Suprapubic skin (tissue), 4 donors: Measurements from ENCODE around the gene NKX1-2. TPM values are rescaled to one million over a fixed set of nuclear protein-coding genes. Genes with fewer than 3 reads are reported as not detected.

ENCODE experiments used
- DNase-seq, 2 donors: peaks; one replicate each; pipeline ENCODE4 v3.0.0-alpha.2; 2019; ENCODE audit warnings: low spot score in 2 of 2
- H3K27ac ChIP-seq: fragments of 200-600 bp; sonication (generic); one replicate; pipeline ENCODE4 v1.5.1; 2019
- H3K27me3 ChIP-seq: fragments of 200-600 bp; sonication (generic); one replicate; pipeline ENCODE4 v1.5.1; 2019
- H3K36me3 ChIP-seq: fragments of 200-600 bp; sonication (generic); one replicate; pipeline ENCODE4 v1.5.1; 2019
- H3K4me1 ChIP-seq: fragments of 200-600 bp; sonication (generic); one replicate; pipeline ENCODE4 v1.5.1; 2019
- H3K4me3 ChIP-seq: fragments of 200-600 bp; sonication (generic); one replicate; pipeline ENCODE4 v1.5.1; 2019; ENCODE audit warnings: mild to moderate bottlenecking
- H3K9me3 ChIP-seq: fragments of 200-600 bp; sonication (generic); one replicate; pipeline ENCODE4 v1.5.1; 2019
- CTCF ChIP-seq, 2 donors: fragments of 200-600 bp in 1 of 2; fragments of 450-650 bp in 1 of 2; sonication (generic) in 1 of 2; IDR thresholded peaks; one replicate each; pipeline ENCODE4 v1.5.1; 2016 to 2019; ENCODE audit warnings: antibody characterized with exemption in 2 of 2, mild to moderate bottlenecking in 1 of 2, moderate library complexity in 1 of 2
- EP300 ChIP-seq: sonication (generic); formaldehyde crosslinking; IDR thresholded peaks from one replicate; pipeline ENCODE4 v1.6.1; 2017; ENCODE audit warnings: antibody characterized with exemption
- POLR2A ChIP-seq, 2 donors: fragments of 450-650 bp; IDR thresholded peaks; one replicate each; pipeline ENCODE4 v1.6.1; 2017; ENCODE audit warnings: antibody characterized with exemption in 2 of 2, mild to moderate bottlenecking in 2 of 2, moderate library complexity in 2 of 2
- POLR2AphosphoS5 ChIP-seq, 3 donors: sonication (generic); formaldehyde crosslinking; IDR thresholded peaks; one replicate each; pipeline ENCODE4 v1.6.1; 2017; ENCODE audit warnings: antibody characterized with exemption in 3 of 3
- WGBS: methylation state at CpG from one replicate; pipeline ENCODE4 v1.1.5; 2018; 5-methylcytosine and 5-hydroxymethylcytosine counted together
- total RNA-seq, 4 donors: library from RNA; depleted of rRNA; stranded (reverse); fragments of >200 nt; gene quantifications; one replicate each; pipeline ENCODE4 v1.1.0, GENCODE V29; 2016

NKX1-2 gene
- total RNA-seq, 4 donors from 2014 or later, result 0.56 to 3.3 (median 1.0) TPM

GRCh38 chr10:124429576-124429975 is 20.3 kb downstream of the NKX1-2 start:
- H3K9me3 ChIP-seq, result no peaks in the 10 kb centered on the region
- WGBS, result 86% methylated on average over 5 of the region's 5 CpGs
- TF ChIP-seq CTCF (IDR thresholded peaks at IDR 0.05), result no peak
- no peak for TF ChIP-seq POLR2AphosphoS5 (IDR thresholded peaks at IDR 0.05)
- TF ChIP-seq EP300, result no peak
- no peak for TF ChIP-seq POLR2A (IDR thresholded peaks at IDR 0.05)
- H3K4me3 ChIP-seq, result no peak overlapping the region
- no peak for DNase-seq
- H3K36me3 ChIP-seq, result no peaks in the 10 kb centered on the region
- H3K27me3 ChIP-seq, result no peaks in the 10 kb centered on the region
- no peak overlapping the region for H3K27ac ChIP-seq
- H3K4me1 ChIP-seq, result no peaks in the 10 kb centered on the region

GRCh38 chr10:124428207-124428777 is 21.5 kb downstream of the NKX1-2 start:
- Histone ChIP-seq H3K4me3 (no peak overlapping the region), H3K9me3 (no peaks in the 10 kb centered on the region), H3K4me1 (no peaks in the 10 kb centered on the region), H3K27ac (no peak overlapping the region), H3K36me3 (no peaks in the 10 kb centered on the region), H3K27me3 (no peaks in the 10 kb centered on the region)
- no peak for DNase-seq
- 43% methylated on average over 3 of the region's 3 CpGs for WGBS
- TF ChIP-seq EP300, result no peak
- no peak for TF ChIP-seq POLR2A (IDR thresholded peaks at IDR 0.05)
- TF ChIP-seq CTCF (IDR thresholded peaks at IDR 0.05), result no peak

DNA sequence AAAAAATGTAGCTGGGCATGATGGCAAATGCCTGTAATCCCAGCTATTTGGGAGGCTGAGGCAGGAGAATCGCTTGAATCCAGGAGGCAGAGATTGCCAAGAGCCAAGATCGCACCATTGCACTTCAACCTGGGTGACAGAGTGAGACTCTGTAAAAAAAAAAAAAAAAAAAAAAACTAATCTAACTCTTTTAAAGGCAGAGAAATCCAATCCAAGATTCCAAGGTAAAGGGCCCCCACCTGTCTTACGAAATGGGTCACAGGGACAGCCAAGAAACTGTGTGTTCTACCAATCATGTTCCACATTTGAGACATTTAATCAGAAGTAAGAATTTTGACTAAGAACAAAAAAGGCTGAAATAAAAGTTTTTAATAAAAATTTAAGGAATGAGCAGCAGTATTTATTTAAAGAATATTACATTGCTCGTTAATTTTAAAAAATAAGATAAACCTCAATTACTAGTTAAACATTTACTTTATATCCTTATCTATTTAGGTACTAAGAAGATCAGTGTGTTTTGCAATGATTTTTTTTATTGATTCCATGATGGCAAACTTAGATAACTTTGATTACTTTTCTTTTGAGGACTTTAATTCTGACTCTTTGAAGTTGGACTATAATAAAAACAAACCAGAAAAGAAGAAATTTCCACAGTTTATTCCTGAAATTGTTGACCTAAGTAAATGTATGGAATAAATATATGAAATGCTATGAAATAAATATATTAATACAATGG is 24.4 kb downstream of the NKX1-2 start:
- WGBS, result 87% methylated on average over 4 of the region's 4 CpGs
- no peak for DNase-seq
- H3K36me3 ChIP-seq, result no peaks in the 10 kb centered on the region
- no peaks in the 10 kb centered on the region for H3K9me3 ChIP-seq
- H3K27me3 ChIP-seq, result no peaks in the 10 kb centered on the region
- H3K4me1 ChIP-seq, result no peaks in the 10 kb centered on the region
- no peak overlapping the region for H3K4me3 ChIP-seq
- TF ChIP-seq POLR2AphosphoS5 (IDR thresholded peaks at IDR 0.05), result no peak
- TF ChIP-seq CTCF (IDR thresholded peaks at IDR 0.05), result no peak
- TF ChIP-seq EP300, result no peak
- TF ChIP-seq POLR2A (IDR thresholded peaks at IDR 0.05), result no peak
- H3K27ac ChIP-seq, result no peak overlapping the region

DNA sequence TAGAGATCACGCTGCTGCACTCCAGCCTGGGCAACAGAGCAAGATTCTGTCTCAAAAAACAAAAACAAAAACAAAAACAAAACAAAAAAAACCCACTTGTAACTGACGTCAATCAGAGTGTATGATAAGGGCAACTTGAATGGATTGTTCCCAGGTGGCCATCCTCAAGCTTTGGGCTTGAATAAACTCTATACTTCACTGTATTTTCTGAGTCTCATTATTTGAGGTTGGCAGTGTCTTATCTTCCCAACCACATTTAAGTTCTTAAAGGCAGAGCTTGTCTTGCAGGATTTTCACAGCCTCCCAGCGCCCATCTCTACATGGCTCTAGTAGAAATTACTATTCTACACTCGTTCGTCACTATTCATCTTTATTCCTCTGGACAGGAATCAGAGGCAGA is 26.0 kb downstream of the NKX1-2 start:
- Histone ChIP-seq H3K36me3 (no peaks in the 10 kb centered on the region), H3K4me1 (peaks cover 5% of the 10 kb centered on the region), H3K27ac (no peak overlapping the region), H3K9me3 (no peaks in the 10 kb centered on the region), H3K27me3 (no peaks in the 10 kb centered on the region), H3K4me3 (no peak overlapping the region)
- no peak for DNase-seq
- TF ChIP-seq EP300 (no peak), CTCF (IDR thresholded peaks at IDR 0.05) (no peak), POLR2A (IDR thresholded peaks at IDR 0.05) (no peak), POLR2AphosphoS5 (IDR thresholded peaks at IDR 0.05) (no peak)
- WGBS, result 83% methylated on average over 5 of the region's 5 CpGs

- 90% methylated on average over 12 of the region's 12 CpGs for WGBS
- Histone ChIP-seq H3K4me1 (peaks cover 9% of the 10 kb centered on the region), H3K27me3 (no peaks in the 10 kb centered on the region), H3K27ac (no peak overlapping the region), H3K9me3 (no peaks in the 10 kb centered on the region), H3K4me3 (no peak overlapping the region), H3K36me3 (no peaks in the 10 kb centered on the region)
- TF ChIP-seq CTCF (IDR thresholded peaks at IDR 0.05) (no peak), POLR2AphosphoS5 (IDR thresholded peaks at IDR 0.05) (no peak), POLR2A (IDR thresholded peaks at IDR 0.05) (no peak), EP300 (no peak)
- no peak for DNase-seq
These were observed 27.1 kb downstream of the NKX1-2 start for GRCh38 chr10:124422742-124423141.
